ENCODE data around the gene ENTHD1. TPM values are rescaled to one million over a fixed set of nuclear protein-coding genes. Genes with fewer than 3 reads are reported as not detected.

ENTHD1 gene
- total RNA-seq: not detected

DNA sequence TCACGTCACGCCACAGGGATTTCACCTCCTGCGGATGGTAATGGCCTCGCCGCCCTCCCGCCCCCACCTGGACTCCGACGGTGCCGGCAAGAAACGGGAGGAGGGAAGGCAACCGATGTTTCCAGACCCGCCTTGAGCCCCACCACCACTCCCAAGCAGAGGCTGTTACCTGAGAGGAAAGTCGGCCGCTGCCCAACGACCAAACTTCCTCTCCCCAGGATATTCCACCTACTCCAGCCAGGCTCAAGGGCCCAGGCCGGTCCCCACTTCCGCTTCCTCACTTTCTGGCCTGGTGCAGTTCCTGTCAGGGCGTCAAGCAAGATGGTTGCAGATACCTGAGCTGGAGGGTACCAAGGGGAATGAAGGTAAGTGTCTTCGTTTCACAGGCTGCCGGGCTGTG, at the start of gene ENTHD1:
TSS of gene ENTHD1 (minus strand) at position 235 of the 400 bp plus-strand sequence. CDS start 6,012 bp downstream, outside the sequence.
- DNase-seq (ENCODE audit: low read depth in 2 of 3, low spot score in 2 of 3): no peak

DNA sequence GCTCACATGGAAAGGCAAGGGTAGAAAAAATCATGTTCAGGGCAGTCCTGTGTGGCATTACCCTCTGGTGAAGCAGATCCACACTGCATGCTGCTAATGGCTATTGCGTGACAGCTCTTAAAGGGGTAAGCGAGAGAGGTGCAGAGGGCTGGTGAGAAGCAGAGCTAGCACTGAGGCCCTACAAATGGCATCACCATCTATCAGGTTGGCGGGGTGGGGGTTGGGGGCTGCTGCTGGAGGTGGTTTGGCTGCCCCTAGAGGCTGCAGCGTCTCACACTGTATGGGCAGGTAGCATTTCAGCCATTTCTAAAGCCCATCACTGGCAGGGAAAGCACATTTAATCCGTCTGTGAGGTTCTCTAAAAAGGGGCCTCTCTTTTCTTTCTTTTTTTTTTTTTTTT, 49.8 kb upstream of the ENTHD1 start:
- DNase-seq (ENCODE audit: low read depth in 2 of 3, low spot score in 2 of 3): no peak

DNA sequence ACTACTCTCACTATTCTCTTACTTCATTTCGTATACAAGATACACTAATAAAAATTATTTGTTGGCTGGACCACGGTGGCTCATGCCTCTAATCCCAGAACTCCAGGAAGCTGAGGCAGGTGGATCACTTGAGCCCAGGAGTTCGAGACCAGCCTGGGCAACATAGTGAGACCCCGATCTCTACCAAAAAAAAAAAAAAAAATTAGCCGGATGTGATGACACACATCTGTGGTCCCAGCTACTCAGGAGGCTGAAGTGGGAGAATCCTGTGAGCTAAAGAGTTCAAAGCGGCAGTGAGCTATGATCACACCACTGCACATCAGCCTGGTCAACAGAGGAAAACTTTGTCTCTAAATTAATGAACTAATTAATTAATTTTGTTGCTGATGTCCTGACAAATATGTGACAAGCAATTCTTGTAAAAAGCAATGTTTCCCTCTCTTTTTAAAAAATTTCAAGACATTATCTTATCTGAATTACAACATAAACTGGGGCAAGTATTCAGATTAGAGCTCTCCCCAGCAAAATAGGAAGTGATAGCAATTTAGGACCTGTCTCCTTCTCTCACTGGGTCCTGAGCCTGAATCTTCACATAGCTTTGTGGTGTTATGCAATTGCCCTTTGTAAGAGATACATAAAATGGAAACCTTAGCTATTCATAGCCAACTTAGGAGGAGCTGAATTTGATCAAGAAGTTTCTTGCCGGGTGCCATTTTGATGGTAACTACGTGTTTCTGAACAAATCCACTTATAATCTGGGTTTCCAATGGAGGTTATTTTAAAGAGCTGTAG, 49.1 kb upstream of the ENTHD1 start:
- no peak for DNase-seq (ENCODE audit: low read depth in 2 of 3, low spot score in 2 of 3)

DNA sequence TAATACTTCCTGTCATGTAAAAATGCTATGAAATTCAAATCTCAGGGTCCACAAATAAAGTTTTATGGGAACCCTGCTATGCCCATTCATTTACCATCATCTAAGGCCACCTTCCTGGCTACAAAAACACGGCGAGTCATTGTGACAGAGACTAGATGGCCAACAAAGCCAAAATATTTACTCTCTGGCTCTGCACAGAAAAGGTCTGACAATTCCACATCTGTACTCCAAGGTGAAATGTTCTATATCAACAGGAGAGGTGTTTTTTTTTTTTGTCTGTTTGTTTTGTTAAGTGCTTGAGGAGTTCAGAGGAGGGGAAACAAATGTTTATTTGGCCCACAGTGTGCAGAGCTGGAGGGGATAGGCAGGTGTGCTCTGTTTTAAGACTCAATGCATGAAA, 48.0 kb upstream of the ENTHD1 start:
- DNase-seq (ENCODE audit: low read depth in 2 of 3, low spot score in 2 of 3): no peak

DNA sequence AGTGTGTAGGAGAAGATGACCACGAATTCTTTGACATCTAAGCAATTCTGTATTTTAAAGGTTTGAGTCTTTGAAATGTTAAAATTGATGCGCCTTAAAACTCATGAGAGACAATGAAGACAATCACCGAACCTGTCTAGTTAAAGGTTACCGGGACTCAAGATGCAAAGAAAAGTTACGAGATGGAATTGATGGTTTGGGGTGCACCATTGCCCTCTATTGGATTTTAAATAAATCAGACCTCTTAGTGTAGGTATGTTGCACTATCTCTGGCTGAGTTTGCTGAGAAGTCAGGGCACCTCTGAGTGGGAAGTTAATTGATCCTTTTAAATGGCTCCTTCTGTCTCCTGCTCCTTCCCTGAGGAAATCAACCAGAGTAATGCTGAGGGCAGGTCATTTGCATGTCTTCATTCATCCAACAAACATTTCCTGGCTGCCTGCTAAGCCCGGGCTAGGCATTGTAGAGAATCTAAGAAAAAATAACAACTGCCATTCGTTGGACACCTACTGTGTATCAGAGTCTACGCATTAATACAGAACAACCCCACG, 47.3 kb upstream of the ENTHD1 start:
- DNase-seq (ENCODE audit: low read depth in 2 of 3, low spot score in 2 of 3): peak in 1 of 3 donors; percentile 27

DNA sequence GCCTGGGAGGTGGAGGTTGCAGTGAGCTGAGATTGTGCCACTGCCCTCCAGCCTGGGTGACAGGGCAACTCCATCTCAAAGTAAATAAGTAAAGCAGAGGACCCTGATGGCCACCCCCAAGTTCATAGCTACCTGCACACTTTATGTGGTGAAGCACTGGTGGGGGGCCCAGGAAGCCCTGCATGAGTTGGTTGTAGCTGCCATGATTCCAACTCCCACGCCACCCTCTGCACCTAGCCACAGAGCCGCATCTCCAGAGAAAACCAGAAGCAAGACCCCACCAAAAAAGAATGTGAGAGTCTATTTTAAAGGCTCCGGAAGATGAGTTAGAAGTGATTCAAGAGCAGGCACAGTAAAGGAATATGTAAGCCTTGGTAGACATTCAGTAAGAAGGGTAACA, 46.3 kb upstream of the ENTHD1 start:
- DNase-seq (ENCODE audit: low read depth in 2 of 3, low spot score in 2 of 3): no peak

GRCh38 chr22:39938509-39939111, 45.0 kb upstream of the ENTHD1 start:
- DNase-seq (ENCODE audit: low read depth in 2 of 3, low spot score in 2 of 3): no peak

DNA sequence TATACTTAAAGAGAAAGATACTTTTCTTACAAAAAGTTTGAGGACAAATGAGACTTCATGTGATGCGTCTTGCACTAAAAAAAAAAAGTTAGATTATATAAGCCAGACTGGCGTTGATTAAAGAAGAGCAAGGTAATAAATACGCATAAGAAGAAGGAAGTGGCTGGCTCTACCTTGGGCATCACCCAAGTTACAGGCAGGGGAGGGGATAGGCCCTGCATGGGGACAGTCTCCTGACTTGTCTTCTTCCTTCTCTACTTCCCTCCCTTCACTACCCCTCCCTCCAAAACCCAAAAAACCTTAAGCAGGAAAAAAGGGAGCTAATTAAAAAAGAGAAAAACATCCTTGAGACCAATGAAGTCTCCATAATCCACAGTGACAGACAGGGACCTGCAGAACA, 44.3 kb upstream of the ENTHD1 start:
- no peak for DNase-seq (ENCODE audit: low read depth in 2 of 3, low spot score in 2 of 3)

DNA sequence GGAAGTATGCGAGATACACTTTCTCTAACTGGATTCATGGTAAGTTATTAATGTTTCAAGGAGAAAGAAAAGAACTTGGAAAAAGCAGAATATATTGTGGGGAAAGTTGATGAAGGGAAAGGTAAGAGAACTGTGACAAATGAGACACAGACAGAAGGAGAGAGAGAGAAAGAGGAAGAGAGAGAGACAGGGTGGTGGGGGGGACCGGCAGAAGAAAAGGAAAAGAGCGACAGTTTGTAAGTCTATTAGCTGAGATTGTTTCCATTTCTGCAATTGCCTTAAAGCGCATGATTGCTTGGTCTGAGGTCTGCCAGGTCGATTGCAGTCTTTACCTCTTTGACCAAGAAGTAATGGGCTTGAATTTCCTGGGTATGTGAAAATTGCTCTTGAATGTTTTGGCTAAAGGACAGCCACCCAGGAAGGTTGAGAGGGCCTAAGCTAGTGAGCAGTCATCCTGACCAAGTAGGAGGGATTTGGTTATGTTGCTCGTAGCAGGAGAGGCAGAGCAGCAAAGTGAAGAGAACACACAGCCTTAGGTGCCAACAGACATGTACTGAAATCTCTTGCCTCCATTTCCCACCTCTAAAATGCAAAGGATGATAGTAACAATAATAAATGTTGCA, 43.1 kb upstream of the ENTHD1 start:
- no peak for DNase-seq (ENCODE audit: low read depth in 2 of 3, low spot score in 2 of 3)

DNA sequence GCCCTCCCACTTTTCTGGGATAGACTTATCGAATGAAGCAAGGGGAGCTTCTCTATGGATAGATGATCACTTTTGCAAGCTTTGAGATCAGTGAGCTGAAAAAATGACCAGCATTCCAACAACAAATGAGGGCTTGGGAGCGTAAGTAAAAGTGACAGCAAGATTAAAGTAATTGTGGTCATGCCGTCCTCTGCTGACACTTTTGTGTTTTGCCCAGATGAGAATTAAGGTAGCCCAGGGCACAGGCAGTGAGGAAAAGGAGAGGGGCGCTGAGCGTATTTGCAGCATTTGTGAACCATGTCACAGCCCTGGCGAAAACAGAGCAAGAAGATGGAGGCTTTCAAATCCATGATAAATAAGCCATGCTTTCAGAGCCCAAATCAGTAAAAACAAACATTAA, 42.1 kb upstream of the ENTHD1 start:
- DNase-seq (ENCODE audit: low read depth in 2 of 3, low spot score in 2 of 3): no peak

GRCh38 chr22:39935116-39935515, 41.6 kb upstream of the ENTHD1 start:
- DNase-seq (ENCODE audit: low read depth in 2 of 3, low spot score in 2 of 3): no peak

DNA sequence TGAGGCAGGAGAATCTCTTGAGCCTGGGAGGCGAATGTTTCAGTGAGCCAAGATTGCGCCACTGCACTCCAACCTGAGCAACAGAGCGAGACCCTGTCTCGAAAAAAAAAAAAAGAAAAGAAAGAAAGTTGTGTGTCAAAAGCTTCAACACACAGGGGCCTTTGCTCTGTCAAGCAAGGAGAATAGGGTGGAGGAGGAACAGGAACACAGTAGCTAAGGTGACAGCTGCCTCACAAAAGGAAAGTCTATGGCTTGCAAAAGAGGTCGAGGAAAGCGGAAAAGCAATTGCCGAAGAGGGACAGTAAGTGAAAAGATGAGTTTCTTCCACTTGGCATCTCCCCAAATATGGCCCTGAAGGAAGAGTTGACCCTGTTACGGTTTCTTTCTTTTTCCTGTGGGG, 40.2 kb upstream of the ENTHD1 start:
- no peak for DNase-seq (ENCODE audit: low read depth in 2 of 3, low spot score in 2 of 3)

GRCh38 chr22:39932918-39933649, 39.5 kb upstream of the ENTHD1 start:
- DNase-seq (ENCODE audit: low read depth in 2 of 3, low spot score in 2 of 3): peak in 2 of 3 donors; percentile 52 to 77

- DNase-seq (ENCODE audit: low read depth in 2 of 3, low spot score in 2 of 3): no peak
Observed at GRCh38 chr22:39932166-39932565, 38.6 kb upstream of the ENTHD1 start.

- DNase-seq (ENCODE audit: low read depth in 2 of 3, low spot score in 2 of 3): no peak
Observed at GRCh38 chr22:39931251-39931650, 37.7 kb upstream of the ENTHD1 start.

DNA sequence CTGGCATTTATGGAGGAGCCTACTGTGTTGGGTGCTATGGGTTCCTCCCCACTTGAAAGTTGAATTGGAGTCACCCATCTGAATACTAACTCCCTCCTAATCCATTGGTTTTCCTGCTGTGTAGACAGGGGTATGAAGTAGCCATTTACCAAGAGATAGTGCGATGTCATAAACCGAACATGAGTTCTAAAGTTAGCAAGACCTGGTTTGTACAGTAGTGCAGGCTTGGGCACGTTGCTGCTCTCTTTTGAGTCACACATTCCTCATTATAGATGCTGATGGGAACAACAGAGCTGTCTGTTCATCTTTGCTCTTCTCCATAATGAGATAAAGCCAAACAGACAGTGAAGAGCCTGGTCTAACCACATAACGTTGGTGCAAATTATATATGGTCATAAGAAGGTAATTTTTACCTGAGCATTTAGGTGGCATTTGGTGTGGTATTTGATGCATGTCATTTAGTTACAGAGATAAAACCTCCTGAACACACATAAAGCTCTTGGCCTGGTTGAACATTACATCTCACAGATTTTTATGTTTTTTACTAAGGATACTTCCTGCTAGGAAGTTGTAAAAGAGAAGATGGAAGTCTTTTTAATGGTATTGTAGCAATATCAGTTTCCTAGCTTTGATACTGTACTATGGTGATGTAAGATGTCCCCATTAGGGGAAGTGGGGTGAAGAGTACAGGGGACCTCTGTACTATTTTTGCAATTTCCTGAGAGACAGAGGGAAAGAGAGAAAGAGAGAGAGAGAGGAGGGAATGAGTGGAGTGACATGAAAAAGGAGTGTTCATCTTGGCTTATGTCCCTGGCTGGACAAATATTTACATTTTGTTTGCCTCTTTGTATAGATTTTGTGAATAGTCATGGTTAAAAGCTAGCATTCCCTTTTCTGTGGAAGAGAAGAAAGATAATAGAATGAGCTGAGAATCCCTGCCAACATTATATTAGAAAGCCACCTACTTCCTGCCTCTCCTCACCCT, 35.3 kb upstream of the ENTHD1 start:
- DNase-seq (ENCODE audit: low read depth in 2 of 3, low spot score in 2 of 3): no peak

GRCh38 chr22:39927544-39927943, 34.0 kb upstream of the ENTHD1 start:
- DNase-seq (ENCODE audit: low read depth in 2 of 3, low spot score in 2 of 3): no peak

GRCh38 chr22:39926753-39927152, 33.2 kb upstream of the ENTHD1 start:
- DNase-seq (ENCODE audit: low read depth in 2 of 3, low spot score in 2 of 3): no peak

GRCh38 chr22:39925909-39926679, 32.5 kb upstream of the ENTHD1 start:
- DNase-seq (ENCODE audit: low read depth in 2 of 3, low spot score in 2 of 3): no peak

All from hematopoietic multipotent progenitor cell (in vitro differentiated cells).